Renal cortical epithelial cell (primary cell): ENCODE results near the gene VIPR2. TPM values are rescaled to one million over a fixed set of nuclear protein-coding genes. Genes with fewer than 3 reads are reported as not detected.

ENCODE experiments used
- DNase-seq: peaks from one replicate; pipeline ENCODE4 v3.0.0-alpha.2; 2011; ENCODE audit warnings: low read depth
- total RNA-seq: library from RNA; depleted of rRNA; stranded (reverse); fragments of >200 nt; gene quantifications from 2 replicates; pipeline ENCODE4 v1.2.3, GENCODE V29; 2014

VIPR2 gene
- total RNA-seq, 1 donor from 2014 or later = 0.10 TPM

DNA sequence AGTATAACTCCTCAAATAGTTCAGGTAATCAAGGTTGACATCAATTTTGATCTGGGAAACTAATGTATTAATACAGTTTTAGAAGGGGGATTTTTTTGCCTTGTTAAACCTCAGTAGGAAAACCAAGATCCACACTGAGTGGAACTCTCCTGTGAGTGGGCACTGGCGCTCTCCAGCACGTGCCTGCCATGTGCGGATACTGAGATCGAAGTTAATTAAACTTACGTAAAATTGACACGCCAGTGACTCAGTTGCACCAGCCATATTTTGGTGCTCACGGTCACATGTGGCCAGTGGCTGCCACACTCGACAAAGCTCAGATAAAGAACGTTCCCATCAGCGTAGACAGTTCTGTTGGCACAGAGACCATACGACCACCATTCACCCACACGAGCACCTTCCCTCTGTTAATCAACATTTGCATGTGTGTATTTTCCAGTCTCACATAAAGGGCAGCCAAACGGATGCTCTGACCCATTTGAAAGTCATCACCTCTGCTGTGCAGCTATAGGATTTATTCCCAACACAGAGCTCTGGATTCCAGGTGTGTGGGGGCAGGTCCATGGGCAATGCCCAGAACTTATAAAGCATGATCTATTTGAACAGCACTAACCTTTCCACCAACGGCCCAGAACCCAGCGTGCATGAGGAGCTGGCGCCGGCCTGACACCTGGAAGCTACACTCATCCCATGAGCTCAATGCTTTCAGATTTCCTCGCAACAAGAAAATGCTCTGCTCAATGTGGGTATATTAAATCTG, 77.7 kb downstream of the VIPR2 start:
- DNase-seq = no peak

DNA sequence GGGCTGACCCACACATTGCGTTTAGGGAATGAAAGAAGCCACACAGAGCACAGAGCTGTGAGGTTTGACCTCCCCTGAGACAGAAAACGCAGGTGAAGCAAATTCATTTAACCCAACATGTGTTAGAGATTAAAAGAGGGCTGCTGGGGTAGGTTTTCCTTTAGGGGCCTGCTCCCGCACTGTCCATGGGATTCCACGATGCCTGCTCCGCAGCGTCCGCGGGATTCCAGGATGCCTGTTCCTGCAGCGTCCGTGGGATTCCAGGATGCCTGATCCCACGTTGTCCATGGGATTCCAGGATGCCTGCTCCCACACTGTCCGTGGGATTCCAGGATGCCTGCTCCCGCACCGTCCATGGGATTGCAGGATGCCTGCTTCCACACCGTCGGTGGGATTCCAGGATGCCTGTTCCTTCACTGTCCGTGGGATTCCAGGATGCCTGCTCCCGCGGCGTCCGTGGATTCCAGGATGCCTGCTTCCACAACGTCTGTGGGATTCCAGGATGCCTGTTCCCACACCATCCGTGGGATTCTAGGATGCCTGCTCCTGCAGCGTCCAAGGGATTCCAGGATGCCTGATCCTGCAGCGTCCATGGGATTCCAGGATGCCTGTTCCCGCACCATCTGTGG, 78.7 kb downstream of the VIPR2 start:
- no peak for DNase-seq

DNA sequence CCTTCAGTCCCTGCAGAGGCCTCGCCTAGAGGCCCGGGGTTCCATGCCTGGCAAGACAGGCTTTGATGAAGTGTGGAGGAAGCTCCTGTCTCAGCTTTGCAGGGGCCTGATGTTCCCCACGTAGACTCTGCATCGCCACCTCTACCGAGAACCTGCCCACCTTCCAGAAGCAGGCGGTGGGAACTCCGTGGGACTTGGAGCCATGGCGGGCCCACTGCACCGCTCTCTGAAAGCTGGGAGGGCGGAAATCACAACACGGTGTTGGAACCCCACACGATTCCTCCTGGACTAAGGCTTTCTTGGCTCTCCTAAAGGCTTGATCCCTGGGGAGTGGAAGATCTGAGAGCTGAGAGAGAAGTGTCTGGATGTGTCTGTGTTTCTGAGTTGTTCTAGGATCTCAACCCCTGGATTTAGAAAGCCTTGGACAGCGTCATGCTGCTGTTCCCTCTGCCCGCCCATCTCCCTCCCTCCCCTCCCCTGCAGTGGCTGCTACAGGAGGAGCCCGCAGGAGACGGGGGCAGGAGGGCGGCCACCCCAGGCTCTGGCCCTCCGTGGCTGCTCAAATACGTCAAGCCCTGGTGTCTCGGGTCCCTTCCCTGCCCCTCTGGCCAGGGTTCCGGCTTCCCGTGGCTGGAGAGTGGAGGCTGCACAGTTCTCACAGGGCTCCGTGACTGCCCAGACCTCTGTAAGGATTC, 79.7 kb downstream of the VIPR2 start:
- no peak for DNase-seq

DNA sequence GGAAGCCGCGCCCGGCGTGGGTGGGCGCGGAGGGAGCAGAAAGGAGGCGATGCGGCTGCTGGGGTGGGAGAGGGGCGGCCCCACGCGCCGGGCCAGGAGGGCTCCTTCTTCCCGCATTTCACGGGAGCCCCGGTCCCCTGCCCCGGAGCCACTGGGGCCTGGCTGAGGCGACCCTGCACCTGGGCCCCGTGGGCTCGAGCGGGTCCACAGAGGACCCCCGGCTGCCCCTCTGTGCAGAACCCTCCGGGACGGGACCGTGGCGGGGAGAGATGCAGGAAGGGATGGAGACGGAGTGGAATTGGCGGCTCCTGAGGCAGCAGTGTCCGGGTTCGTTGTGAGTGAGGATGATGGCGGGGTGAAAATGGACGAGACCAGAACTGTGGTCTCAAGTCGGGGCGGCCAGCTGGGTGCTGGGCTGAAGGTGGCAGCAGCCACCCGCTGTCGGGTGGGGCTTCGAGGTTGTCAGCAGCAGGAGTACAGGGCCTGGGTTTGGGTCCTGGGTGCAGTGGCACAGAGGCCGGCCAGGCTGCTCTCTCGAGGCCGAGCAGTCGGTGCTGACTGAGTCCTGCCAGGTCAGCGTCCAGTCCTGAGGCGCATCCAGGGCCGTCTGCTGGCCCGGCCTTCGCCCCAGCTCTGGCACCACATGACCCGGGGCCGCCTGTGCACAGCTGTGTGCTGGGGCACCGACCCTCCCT, 80.4 kb downstream of the VIPR2 start:
- DNase-seq = no peak

DNA sequence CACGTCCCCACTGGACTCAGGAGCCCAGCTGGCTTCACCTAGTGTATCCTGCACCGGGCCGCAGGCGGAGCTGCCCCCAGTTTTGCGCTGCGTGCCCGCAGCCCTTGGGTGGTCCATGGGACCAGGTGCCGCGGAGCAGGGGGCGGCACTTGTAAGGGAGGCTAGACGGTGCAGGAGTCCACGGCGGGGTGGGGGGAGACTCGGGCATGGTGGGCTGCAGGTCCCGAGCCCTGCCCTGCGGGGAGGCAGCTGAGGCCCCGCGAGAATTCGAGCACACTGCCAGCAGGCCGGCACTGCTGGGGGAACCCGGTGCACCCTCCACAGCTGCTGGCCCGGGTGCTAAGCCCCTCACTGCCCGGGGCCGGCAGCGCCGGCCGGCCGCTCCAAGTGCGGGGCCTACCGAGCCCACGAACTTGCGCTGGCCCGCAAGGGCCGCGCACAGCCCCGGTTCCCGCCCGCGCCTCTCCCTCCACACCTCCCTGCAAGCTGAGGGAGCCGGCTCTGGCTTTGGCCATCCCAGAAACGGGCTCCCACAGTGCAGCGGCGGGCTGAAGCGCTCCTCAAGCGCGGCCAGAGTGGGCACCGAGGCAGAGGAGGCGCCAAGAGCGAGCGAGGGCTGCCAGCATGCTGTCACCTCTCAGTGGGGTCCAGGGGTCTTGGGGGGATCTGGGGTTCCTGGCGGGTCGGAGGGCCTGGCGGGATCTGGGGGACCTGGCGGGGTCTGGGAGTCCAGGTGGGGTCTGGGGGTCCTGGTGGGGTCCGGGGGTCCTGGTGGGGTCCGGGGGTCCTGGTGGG, 81.4 kb downstream of the VIPR2 start:
- DNase-seq = no peak

DNA sequence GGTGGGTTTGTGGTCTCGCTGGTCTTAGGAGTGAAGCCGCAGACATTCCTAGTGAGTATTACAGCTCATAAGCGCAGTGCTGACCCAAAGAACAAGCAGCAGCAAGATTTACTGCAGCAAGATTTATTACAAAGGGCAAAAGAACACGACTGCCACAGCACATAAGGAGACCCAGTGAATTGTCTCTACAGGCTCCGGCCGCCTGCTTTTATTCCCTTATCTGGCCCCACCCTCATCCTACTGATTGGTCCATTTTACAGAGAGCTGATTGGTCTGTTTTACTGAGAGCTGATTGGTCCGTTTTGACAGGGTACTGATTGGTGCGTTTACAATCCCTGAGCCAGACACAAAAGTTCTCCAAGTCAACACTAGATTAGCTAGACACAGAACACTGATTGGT, 82.1 kb downstream of the VIPR2 start:
- no peak for DNase-seq

DNA sequence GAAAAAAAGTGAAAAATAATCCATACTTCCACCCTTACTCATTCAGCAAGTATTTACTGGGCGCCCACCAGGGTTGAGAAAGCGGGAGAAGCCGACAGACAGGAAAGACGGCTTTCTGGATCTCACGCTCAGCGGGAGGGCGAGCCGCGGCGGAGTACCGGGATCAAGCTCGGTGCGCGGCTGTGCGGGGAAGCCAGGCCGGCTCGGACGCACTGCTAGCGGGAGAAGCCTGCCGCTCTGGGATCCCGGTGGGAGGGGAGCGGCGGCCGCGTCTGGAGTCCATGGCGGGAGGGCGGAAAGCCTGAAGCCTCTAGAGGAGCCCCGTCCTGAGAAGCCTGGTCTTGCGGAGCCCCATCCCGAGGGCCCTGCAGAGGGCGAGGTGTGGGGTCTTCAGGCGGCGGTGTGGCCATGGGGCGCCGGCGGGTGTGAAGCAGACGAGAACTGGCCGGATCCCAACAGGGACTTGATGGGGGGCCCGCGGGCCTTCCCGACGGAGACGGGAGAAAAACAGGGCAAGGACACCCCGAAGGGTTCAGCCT, 82.9 kb downstream of the VIPR2 start:
- no peak for DNase-seq

DNA sequence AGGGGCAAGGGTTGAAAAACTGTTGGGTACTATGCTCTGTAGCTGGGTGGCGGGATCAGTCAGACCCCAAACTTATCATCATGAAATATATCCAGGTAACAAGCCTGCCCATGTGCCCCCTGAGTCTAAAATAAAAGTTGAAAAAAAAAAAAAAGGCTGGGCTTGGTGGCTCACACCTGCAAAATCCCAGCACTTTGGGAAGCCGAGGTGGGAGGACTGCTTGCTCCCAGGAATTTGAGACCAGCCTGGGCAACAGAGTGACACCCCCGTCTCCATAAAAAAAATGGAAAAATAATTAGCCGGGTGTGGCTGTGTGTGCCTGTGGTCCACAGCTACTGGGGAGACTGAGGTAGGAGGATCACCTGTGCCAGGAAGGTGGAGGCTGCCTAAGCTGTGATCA, 83.5 kb downstream of the VIPR2 start:
- no peak for DNase-seq

DNA sequence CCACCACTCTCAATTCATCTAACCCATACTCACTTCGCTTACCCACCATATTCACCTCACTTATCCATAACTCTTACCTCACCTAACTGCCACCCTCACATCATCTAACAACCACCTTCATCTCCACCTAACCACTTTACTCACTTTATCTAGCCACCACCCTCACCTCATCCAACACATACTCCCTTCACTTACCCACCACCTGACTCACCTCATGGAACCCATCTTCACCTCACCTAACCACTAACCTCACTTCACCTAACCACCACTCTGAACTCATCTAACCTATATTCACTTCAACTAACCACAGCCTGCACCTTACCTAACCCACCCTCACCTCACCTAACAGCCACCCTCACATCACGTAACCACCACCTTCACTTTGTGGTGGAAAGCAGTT, 84.2 kb downstream of the VIPR2 start:
- no peak for DNase-seq

DNA sequence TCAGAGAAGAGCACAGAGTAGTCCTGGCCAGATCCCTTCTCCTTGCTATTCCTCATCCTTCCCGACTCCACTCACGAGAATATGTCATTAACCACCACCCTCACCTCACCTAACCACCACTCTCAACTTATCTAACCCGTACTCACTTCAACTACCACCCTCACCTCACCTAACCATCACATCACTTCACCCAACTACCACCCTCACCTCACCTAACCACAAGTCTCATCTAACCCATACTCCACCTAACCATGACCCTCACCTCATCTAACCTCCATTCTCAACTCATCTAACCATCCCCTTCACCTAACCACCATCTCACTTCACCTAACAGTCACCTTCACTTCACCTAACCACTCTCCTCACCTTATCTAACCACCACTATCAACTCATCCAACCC, 85.0 kb downstream of the VIPR2 start:
- no peak for DNase-seq

DNA sequence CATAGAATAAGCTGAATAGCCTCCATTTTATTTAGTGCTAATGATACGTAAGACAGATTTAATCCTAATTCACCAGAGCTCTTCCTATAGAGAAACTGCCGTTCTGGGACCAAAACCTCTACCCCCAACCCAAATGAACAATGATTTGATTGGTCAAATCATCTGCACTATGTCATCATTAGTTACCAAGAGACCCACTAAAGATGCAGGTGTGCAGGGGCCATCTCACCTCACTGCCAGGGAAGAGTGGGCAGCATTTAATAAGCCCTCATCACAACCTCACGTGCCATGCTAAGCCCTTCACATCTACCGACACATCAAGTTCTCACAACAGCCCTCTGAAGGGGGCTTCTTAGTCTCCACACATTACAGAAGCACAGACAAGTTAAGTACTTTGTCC, 87.0 kb downstream of the VIPR2 start:
- no peak for DNase-seq

DNA sequence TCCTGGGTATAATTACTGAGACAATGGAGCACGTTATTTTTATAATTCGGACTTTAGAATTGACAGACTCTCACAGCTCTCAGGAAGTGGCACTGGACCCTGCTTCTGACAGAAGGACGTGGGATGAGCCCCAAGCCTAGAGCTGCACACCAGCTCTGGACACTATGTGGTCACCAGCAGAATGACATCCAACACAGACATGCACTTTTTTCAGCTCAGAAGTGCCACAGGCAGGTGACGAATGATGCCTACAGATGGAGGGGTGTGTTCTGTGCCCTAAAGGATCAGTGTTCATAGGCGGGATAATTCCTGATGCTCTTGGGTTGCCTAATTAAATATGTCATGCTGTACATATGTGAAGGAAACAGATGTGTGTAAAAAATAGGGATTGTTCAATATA, 87.9 kb downstream of the VIPR2 start:
- DNase-seq = no peak

DNA sequence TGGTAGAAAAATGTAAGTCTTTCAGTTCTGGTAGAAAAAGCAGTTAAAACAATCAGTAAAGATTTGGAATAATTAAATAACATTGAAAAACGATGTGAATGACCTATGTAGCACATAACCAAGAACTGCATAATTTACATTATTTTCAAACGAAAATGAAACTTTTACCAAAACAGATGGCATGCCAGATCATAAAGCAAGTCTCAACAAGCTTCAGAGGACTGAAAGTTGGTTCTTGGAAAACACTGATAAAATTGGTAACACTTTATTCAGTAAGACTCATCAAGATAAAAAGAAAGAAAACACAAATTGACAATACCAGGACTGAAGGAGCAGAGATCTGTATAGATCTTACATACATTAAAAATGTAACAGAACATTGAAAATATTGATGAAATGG, 92.8 kb downstream of the VIPR2 start:
- DNase-seq = no peak

DNA sequence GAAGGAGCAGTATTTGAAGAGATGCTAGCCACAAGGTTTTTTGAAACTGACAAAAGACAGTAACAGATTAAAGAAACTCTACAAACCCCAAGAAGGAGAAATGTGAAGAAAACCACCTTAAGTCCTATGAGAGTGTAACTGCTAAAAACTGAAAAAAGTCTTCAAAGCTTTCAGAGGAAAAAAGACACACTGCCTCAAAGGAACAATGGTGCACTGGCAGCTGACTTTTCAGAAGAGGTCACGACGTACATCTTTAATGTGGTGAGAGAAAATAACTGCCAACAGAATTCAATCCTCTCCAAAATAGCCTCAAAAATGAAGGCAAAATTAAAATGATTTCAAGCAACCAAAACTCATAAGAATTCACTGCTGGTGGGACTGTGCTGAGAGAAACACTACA, 94.0 kb downstream of the VIPR2 start:
- DNase-seq = no peak

DNA sequence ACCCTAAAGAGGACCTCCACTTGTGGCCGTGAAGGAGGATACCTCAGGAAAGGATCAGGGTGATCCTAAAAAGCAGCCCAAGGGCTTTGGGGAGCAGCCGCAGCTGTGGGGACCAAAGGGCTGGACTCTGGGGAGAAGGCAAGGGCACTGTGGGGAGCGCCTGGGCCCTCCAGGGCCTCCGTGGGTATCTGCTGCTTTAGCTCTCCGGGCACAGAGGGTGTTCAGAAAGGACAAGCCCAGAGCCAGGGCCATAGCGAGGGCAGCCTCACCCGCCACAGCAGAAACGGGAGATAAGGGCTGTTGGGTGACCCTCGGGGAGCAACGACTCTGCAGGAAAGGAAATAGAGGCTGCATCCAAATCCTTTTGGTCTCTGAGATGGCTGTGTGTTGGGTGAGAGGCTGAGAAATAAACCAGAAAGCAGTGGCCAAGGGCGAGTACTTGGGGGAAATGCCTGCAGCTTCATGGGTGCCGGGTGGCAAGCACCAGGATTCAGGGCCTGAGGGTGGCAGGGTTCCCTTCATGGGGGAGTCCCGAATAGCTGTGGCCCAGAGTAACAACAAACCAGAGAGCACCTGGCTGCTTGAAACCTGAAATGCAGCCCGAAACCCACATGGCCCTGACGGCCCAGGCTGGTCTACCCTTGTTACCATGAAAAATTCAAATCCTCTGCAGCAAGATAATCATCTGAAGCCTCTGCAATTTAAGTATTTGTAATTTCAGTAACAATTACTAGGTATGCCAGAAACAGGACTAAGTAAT, 95.2 kb downstream of the VIPR2 start:
- DNase-seq = no peak

DNA sequence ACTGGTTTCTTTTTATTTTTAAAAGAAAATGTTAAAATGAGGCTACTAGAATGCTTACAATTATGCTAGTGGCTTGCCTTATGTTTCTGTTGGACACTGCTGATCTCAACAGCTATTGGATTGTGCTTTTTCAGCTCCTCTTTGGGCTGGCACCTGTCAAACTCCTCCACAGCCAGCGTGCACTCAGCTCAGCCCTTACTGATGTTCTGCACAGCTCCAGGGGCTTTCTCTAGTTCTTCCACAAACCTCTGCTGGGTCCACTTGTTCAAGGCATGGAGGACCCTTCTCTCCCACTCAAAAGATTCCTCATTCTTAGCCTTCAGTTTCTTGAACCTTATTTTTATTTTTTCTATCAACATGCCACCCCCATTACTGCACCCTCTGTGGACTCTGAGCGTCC, 96.0 kb downstream of the VIPR2 start:
- DNase-seq = no peak

DNA sequence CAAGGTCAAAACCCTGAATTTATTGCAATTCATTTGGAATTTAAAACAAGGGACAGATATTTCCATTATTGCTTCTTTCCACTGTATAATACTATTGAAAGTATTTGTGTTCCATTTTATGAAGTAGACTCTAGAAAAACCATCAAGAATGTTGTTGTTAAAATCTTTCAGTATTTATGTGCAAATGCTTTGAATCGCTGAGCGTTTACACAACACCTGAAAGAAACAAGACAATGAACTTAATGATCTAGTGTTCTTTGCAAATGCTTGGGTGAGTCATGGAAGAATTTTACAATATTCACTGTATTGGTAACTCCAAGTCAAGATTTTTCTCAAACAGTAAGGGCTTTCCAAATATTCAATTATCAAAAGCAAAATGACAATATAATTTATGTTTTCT, 97.1 kb downstream of the VIPR2 start:
- DNase-seq = no peak

DNA sequence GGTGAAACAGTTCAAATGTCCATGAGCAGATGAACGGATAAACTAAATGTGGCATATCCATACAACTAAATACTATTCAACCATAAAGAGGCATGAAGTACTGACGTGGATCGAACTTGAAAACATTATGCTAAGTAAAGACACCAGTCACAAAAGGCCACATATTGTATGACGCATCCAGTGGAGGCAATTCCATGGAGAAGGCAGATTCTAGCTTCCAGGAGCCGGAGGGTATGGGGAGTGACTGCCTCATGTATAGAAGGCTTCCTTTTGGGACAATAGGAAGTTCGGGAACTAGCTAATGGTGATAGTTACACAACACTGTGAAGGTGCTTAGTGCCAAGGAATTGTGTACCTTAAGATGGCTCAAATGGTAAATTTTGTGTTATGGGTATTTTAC, 98.4 kb downstream of the VIPR2 start:
- no peak for DNase-seq

DNA sequence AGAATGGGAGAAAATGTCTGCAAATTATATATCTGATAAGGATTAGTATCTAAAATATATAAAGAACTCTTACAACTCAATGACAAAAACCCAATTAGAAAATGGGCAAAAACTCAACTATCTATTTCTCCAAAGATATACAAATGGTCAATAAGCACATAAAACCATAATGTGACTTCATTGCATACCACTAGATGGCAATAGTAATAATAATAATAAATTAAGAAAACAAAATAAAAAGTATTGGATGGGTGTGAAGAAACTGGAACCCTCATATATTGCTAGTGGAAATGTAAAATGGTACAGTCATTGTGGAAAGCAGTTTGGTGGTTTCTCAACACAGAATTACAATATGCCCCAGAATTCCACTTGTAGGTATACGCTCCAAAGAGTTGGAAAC, 98.8 kb downstream of the VIPR2 start:
- no peak for DNase-seq

DNA sequence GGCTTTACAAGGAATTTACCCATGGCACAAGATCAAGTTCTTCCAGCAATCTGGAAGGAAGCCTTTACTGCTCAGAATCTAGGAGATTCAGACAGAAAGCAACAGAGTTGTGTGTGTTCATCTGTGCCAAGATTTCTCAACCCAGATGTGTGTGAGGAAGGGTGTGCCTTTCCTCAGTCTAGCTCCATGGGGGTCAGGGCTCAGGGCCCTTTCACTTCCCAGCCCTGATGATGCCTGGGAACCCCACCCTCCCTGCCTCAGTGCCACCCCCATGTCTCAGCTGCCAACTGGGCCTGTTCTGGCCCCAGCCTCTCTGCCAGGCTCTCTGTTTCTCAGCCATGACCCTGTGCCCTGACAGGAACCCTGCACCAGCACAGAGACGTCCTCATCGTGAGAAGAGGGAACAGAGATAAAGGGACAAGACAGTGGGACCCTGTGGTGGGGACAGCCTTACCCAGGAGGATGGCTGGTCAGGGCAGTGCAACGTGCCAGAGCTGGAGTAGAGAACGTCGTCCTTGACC, 102.0 kb downstream of the VIPR2 start:
- DNase-seq = no peak

DNA sequence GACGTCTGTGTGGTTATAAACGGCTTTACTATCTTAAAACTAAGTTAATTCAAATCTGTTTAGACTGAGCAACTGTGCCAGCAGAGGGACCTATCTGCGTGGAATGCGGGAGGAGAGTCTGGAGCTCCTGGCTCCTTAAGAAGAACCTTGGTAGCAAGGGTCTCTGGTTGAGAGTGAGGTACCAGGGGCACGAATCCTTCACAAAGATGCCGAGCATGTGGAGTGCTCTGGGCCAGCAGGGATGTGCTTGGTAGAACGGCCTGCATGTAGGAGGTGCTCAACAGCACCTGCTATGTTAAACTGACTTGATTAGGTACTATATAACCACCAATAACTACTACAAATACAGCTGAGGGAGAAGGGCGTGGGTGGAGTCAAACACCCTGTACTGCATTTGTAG, 102.6 kb downstream of the VIPR2 start:
- DNase-seq = no peak
